Smooth muscle cell (in vitro differentiated cells): ENCODE data around the gene NFIA. TPM values are rescaled to one million over a fixed set of nuclear protein-coding genes. Genes with fewer than 3 reads are reported as not detected.

Source experiments
- DNase-seq: peaks from one replicate; lab custom pipeline; 2025; ENCODE audit not compliant: unreplicated experiment; lab: John Stamatoyannopoulos, UW
- H2AFZ ChIP-seq: fragments of 200-600 bp; sonication (generic); 2 replicates; pipeline ENCODE4 v1.6.0; 2016; ENCODE audit warnings: antibody characterized with exemption, low read depth, mild to moderate bottlenecking
- H3F3A ChIP-seq: fragments of 200-600 bp; sonication (generic); 2 replicates; pipeline ENCODE4 v1.6.0; 2017; ENCODE audit warnings: antibody characterized with exemption, low read depth
- H3K27ac ChIP-seq: fragments of 200-600 bp; sonication (generic); 2 replicates; pipeline ENCODE4 v1.5.1; 2016; ENCODE audit warnings: low read depth, mild to moderate bottlenecking
- H3K27me3 ChIP-seq: fragments of 200-600 bp; sonication (generic); 2 replicates; pipeline ENCODE4 v1.6.1; 2016; ENCODE audit warnings: low read depth, mild to moderate bottlenecking
- H3K36me3 ChIP-seq: fragments of 200-600 bp; sonication (generic); 2 replicates; pipeline ENCODE4 v1.5.1; 2016; ENCODE audit warnings: low read depth
- H3K4me1 ChIP-seq: fragments of 200-600 bp; sonication (generic); 2 replicates; pipeline ENCODE4 v1.5.1; 2016; ENCODE audit warnings: low read depth
- H3K4me2 ChIP-seq: fragments of 200-600 bp; sonication (generic); 2 replicates; pipeline ENCODE4 v1.6.0; 2016; ENCODE audit warnings: mild to moderate bottlenecking
- H3K4me3 ChIP-seq: fragments of 200-600 bp; sonication (generic); 2 replicates; pipeline ENCODE4 v1.5.1; 2016; ENCODE audit warnings: mild to moderate bottlenecking
- H3K79me2 ChIP-seq: fragments of 200-600 bp; sonication (generic); 2 replicates; pipeline ENCODE4 v1.6.0; 2016; ENCODE audit warnings: low read depth, mild to moderate bottlenecking
- H3K9ac ChIP-seq: fragments of 200-600 bp; sonication (generic); 2 replicates; pipeline ENCODE4 v1.6.0; 2016; ENCODE audit warnings: low read depth
- H3K9me3 ChIP-seq: fragments of 200-600 bp; sonication (generic); replicated peaks from 2 replicates; pipeline ENCODE4 v1.5.1; 2016; ENCODE audit warnings: low read depth
- H4K20me1 ChIP-seq: fragments of 200-600 bp; sonication (generic); 2 replicates; pipeline ENCODE4 v1.6.0; 2016; ENCODE audit warnings: low read depth
- WGBS: methylation state at CpG from one replicate; pipeline ENCODE4 v1.1.7; 2016; ENCODE audit warnings: low lambda C conversion rate; 5-methylcytosine and 5-hydroxymethylcytosine counted together
- polyA plus RNA-seq: library from polyadenylated mRNA; unstranded; fragments of >200 nt; fragmentation: Nextera tagmentation; extraction: Ambion mirVana; gene quantifications from 2 replicates; pipeline ENCODE4 v1.2.1, GENCODE V29; 2016
- total RNA-seq: library from RNA; depleted of rRNA; stranded (reverse); fragments of >200 nt; gene quantifications from 2 replicates; pipeline ENCODE4 v1.2.3, GENCODE V29; 2014
- TF ChIP-seq, protein P1 (sequence below): fragments of 200-600 bp; sonication (generic); IDR thresholded peaks from 2 replicates; pipeline ENCODE4 v1.5.1; 2017; ENCODE audit warnings: borderline replicate concordance, mild to moderate bottlenecking, antibody characterized with exemption; ENCODE audit not compliant: insufficient read depth, poor library complexity, severe bottlenecking

Gene NFIA
- total and polyA plus RNA-seq, 2 experiments from 2014 or later: 5.0 to 6.2 TPM

DNA sequence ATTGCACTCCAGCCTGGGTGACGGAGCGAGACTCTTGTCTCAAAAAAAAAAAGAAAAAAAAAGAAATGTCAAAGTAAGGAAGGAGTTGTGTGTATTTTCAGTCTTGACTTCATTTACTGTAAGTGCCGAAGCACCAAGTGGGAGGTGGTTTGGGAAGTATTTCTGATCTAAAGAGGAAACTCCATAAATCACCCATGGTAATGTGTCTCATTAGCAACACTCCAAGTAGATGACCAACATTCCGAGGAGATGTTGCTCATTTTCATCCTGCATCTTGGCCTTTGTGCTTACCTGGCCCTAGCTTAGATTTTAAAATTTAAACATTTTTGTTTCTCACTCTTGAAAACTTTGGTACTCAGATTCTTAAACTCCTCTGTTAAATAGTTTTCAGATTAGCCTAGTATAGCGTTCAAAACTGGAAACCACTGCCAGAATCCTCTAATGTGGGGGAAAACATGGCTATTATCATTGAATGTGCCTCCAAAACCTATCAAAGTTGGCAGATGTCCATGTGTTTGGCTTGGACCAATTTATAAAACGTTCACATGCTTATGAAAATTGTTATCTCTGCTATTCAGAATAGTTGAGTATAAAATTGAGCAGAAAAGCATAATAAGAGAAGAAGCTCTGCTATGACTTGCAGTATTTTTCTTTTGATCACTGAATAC lies 110.4 kb downstream of the NFIA start:
- Histone ChIP-seq H4K20me1 (no peaks in the 10 kb centered on the region), H3F3A (no peaks in the 10 kb centered on the region), H3K4me2 (no peak overlapping the region), H3K4me3 (no peak overlapping the region), H3K9me3 (no peaks in the 10 kb centered on the region), H3K36me3 (no peaks in the 10 kb centered on the region), H3K79me2 (no peaks in the 10 kb centered on the region), H3K9ac (no peak overlapping the region), H3K4me1 (no peaks in the 10 kb centered on the region), H3K27me3 (peaks cover 5% of the 10 kb centered on the region), H2AFZ (no peak overlapping the region), H3K27ac (no peak overlapping the region)
- DNase-seq: no peak
- TF ChIP-seq, protein P1, sequence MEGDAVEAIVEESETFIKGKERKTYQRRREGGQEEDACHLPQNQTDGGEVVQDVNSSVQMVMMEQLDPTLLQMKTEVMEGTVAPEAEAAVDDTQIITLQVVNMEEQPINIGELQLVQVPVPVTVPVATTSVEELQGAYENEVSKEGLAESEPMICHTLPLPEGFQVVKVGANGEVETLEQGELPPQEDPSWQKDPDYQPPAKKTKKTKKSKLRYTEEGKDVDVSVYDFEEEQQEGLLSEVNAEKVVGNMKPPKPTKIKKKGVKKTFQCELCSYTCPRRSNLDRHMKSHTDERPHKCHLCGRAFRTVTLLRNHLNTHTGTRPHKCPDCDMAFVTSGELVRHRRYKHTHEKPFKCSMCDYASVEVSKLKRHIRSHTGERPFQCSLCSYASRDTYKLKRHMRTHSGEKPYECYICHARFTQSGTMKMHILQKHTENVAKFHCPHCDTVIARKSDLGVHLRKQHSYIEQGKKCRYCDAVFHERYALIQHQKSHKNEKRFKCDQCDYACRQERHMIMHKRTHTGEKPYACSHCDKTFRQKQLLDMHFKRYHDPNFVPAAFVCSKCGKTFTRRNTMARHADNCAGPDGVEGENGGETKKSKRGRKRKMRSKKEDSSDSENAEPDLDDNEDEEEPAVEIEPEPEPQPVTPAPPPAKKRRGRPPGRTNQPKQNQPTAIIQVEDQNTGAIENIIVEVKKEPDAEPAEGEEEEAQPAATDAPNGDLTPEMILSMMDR: no peak
- 92% methylated on average over 6 of the region's 6 CpGs for WGBS

DNA sequence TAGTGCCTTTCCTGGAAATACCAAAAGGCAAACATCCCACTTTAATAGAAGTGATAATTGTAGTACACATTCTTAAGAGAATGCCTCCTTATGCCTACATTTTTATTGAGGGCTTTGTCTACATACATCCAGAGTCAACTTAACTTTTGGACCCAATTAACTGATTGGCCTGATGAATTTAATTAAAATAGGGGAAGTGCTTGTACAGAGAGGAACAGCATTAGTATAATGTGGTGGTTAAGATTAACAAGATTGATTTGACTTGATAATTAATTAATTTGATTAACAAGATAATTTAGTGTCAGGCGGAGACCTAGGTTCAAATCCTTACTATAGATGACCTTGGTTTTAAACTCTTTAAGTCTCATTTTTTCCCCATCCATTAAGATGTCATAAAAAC lies 111.4 kb downstream of the NFIA start:
- H4K20me1 ChIP-seq: no peaks in the 10 kb centered on the region
- H3K79me2 ChIP-seq: no peaks in the 10 kb centered on the region
- no peak overlapping the region for H3K4me2 ChIP-seq
- no peak overlapping the region for H3K9ac ChIP-seq
- H3K27ac ChIP-seq: no peak overlapping the region
- H3F3A ChIP-seq: no peaks in the 10 kb centered on the region
- H3K27me3 ChIP-seq: peaks cover 5% of the 10 kb centered on the region
- DNase-seq: no peak
- H2AFZ ChIP-seq: no peak overlapping the region
- H3K9me3 ChIP-seq: no peaks in the 10 kb centered on the region
- WGBS: 100% methylated on average over 1 of the region's 1 CpG
- TF ChIP-seq, protein P1: no peak
- H3K4me3 ChIP-seq: no peak overlapping the region
- no peaks in the 10 kb centered on the region for H3K36me3 ChIP-seq
- no peaks in the 10 kb centered on the region for H3K4me1 ChIP-seq

DNA sequence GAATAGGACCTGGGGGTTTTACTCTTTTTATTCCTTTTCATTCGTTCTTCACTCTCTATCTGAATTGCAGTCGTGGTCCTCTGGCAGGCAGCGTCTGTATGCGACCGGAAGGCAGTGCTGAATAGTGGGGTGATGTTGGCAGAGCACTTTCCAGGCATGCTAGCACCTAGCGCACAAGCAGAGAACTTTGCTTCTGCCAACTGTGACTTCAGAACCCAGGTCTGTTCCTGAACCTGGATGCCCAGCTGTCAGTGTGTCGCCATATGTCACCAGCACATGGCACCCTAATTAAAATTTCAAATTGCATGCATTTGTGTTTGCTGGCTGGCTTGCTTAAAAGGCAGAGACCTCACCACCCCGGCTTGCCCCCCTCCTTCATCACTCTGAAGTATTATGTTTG lies 116.2 kb downstream of the NFIA start:
- H4K20me1 ChIP-seq: no peaks in the 10 kb centered on the region
- H2AFZ ChIP-seq: no peak overlapping the region
- no peaks in the 10 kb centered on the region for H3K36me3 ChIP-seq
- H3K79me2 ChIP-seq: no peaks in the 10 kb centered on the region
- TF ChIP-seq, protein P1: no peak
- no peak for DNase-seq
- no peak overlapping the region for H3K27ac ChIP-seq
- H3F3A ChIP-seq: no peaks in the 10 kb centered on the region
- no peak overlapping the region for H3K4me2 ChIP-seq
- no peaks in the 10 kb centered on the region for H3K9me3 ChIP-seq
- no peaks in the 10 kb centered on the region for H3K4me1 ChIP-seq
- no peak overlapping the region for H3K4me3 ChIP-seq
- 82% methylated on average over 8 of the region's 8 CpGs for WGBS
- H3K27me3 ChIP-seq: peaks cover 5% of the 10 kb centered on the region
- H3K9ac ChIP-seq: no peak overlapping the region

DNA sequence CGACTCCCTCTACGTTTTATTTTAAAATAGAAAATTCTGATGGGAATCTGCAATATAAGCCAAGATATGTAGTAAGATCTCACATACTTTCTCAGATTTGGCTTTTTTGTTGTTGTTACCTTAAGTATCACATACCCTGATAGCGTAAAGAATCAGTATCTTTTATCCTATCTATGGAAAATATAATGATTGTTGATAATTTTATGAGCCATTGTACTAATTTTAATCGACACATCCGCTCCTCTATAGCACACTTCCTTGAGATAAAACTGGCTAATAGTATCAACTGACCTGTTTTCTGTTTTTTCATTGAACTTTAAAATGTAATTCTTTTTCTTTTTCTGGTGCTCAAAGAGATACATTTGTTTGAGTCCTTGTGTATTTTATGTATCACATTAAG lies 118.7 kb downstream of the NFIA start:
- no peak for DNase-seq
- Histone ChIP-seq H3K9ac (no peak overlapping the region), H3K79me2 (no peaks in the 10 kb centered on the region), H4K20me1 (no peaks in the 10 kb centered on the region), H2AFZ (no peak overlapping the region), H3F3A (no peaks in the 10 kb centered on the region), H3K4me3 (no peak overlapping the region), H3K27me3 (no peaks in the 10 kb centered on the region), H3K36me3 (no peaks in the 10 kb centered on the region), H3K9me3 (no peaks in the 10 kb centered on the region), H3K27ac (no peak overlapping the region), H3K4me2 (no peak overlapping the region), H3K4me1 (no peaks in the 10 kb centered on the region)
- TF ChIP-seq, protein P1: no peak
- 95% methylated on average over 5 of the region's 5 CpGs for WGBS
